GM12872 (cell line): ENCODE results near the gene AIG1.

Experiments used
- TF ChIP-seq, protein P1 (sequence below): IDR thresholded peaks from 3 replicates; pipeline ENCODE4 v1.5.1; 2011; ENCODE audit warnings: low read depth, mild to moderate bottlenecking, low read length, moderate library complexity; ENCODE audit not compliant: insufficient read depth

AIG1 gene

DNA sequence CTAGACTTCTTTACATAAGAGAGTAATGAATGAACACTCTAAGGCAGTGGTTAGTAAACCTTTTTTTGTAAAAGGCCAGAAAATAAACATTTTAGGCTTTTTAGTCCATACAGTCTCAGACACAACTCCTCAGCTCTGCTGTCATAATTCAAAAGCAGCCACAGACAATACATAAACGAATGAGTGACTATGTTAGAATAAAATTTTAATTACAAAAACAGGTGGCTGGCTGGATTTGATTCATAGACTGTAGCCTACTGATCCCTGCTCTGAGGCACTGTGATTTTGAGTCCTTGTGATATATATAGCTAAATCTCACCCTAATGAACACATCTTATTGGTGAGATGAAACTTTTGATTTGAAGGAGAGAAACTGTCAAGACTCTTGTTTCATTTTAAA lies 155.1 kb downstream of the AIG1 start:
- TF ChIP-seq, protein P1, sequence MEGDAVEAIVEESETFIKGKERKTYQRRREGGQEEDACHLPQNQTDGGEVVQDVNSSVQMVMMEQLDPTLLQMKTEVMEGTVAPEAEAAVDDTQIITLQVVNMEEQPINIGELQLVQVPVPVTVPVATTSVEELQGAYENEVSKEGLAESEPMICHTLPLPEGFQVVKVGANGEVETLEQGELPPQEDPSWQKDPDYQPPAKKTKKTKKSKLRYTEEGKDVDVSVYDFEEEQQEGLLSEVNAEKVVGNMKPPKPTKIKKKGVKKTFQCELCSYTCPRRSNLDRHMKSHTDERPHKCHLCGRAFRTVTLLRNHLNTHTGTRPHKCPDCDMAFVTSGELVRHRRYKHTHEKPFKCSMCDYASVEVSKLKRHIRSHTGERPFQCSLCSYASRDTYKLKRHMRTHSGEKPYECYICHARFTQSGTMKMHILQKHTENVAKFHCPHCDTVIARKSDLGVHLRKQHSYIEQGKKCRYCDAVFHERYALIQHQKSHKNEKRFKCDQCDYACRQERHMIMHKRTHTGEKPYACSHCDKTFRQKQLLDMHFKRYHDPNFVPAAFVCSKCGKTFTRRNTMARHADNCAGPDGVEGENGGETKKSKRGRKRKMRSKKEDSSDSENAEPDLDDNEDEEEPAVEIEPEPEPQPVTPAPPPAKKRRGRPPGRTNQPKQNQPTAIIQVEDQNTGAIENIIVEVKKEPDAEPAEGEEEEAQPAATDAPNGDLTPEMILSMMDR: no peak

DNA sequence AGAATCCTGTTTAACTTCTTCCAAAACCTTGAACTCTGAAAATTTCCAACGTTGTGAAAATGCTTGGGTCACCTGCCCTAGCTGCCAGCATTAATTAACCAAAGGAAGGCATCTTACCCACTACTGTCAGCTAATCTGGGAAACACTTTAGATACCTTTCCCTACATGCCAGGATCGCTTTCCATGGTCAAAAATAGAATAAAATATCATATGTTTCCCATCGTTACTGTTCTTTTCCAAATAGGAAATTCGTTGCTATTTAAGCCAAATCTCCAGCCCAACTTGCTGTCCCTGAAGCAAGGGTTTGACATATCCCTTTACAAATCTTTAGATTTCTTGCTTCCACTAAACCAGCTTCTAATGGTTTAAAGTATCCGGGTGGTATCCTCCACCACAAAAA lies 157.5 kb downstream of the AIG1 start:
- TF ChIP-seq, protein P1: no peak

DNA sequence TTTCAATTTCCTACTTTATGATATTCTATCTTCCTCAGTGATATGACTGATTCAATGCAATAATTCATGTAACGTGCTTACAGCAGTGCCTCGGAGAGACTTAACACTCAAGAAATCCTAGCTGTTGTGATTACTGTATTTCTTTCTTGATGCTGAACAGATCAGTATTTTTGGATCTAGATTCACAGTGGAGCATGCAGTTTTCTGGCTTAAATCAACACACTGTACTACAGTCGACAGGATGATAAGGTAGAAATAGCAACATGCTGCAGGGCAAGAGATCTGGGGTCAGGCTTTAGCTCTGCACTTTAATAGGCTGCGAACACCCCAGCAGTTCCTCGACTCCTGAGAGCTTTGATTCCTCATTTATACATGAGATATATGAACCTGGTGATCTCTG lies 161.0 kb downstream of the AIG1 start:
- TF ChIP-seq, protein P1: no peak

DNA sequence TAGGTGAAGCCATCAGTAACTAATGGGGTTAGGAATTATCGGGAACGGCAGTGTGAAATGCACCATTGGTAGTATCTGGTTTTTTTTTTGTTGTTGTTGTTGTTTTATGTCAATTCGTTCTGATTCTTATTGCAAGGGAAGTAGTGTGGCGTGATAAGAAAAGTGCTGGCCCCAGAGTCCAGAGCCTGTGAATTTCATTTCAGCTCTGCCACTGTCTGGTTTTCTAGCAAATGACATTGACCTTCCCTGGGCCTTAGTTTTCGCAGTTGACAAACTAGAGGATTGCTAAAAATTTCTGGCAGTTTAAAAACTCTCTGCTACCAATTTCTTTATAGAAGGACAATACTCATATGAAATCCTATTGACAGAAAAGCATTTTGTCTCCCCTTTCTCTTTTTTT lies 161.6 kb downstream of the AIG1 start:
- TF ChIP-seq, protein P1: no peak

DNA sequence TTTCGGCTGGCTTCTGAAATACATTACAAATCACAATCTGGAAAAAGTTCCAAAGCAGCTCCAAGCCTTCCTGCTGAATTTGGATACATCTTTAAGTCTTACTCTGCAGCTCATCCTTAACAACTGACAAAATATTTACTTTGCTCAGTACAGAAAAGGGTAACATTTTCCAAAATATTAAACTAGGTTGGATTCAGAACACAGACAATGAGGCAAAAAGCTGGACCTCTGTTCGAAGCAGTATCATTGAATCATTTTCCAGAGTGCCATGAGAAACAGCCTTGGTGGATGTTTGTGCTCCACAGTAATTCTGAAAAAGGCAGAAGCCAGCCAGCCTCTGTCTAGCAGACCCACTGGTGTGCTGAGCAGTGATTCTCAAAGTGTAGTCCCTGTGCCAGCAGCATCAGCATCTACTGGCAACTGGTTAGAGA lies 162.1 kb downstream of the AIG1 start:
- TF ChIP-seq, protein P1: no peak

DNA sequence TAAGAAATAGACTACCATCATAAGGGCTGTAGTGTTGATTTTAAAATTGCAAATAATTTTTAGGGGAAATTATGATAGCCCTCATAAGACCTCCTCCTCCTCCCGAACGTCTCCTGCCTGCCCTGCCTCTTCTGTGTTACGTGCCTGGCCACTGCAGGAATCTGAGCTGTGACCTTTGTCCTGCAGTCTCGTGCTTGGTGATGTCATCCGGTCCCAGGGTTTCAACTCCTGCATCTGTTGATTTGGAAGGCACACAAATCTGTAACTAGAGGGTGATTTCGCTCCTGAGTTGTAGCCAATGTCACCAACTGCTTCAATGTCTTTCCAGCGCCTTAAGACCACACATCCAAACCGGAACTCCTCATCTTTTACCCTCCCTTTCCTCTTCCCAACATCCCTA lies 163.2 kb downstream of the AIG1 start:
- TF ChIP-seq, protein P1: no peak

DNA sequence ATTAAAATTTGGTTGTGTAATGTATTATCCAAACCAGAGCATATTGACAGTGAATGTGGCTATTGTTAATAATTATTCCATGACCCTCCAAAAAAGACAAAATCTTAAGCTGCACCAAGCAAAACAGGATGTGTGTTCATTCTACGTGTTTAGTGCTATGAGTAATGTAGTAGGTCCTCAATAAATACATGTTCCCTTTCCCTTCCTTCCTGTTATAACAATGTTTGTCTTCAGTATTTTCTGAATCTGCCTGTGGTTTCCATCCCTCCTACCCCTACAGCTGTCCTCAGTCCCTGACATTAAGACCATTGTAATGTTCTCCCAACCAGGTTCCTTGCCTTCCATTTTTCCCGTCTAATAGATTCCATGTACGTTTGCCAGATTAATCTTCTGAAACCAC lies 163.8 kb downstream of the AIG1 start:
- TF ChIP-seq, protein P1: no peak

DNA sequence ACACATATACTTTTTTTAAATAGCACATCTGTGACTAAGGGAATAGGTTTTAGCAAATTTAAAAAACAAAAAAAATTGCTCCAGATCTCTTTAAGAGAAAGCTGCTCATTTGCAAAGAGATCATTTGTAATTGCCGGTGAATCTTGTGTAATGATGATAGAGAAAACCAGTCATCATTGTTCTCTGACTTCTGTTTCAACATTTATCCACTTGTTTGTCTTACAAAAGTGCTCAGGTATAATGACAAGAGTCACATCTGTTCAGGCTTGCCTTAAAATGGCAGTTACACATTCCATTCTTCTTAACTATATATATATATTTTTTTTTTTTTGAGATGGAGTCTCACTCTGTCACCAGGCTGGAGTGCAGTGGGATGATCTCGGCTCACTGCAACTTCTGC lies 165.2 kb downstream of the AIG1 start:
- TF ChIP-seq, protein P1: no peak
